Activated CD8-positive, alpha-beta memory T cell treated with anti-CD3 and anti-CD28 coated beads for 1 hour (primary cell): ENCODE data around the gene CDC7.
"Not testable (repeated sequence)": the region's sequence is repeated elsewhere in the genome, so short reads cannot be mapped to it uniquely, and the experiment has no call there.

Experiments
- DNase-seq, 2 donors: peaks; one replicate each; pipeline ENCODE4 v3.0.0-alpha.2; 2020; ENCODE audit warnings: low read depth in 1 of 2; ENCODE audit errors: extremely low read depth in 1 of 2

CDC7 gene

DNA sequence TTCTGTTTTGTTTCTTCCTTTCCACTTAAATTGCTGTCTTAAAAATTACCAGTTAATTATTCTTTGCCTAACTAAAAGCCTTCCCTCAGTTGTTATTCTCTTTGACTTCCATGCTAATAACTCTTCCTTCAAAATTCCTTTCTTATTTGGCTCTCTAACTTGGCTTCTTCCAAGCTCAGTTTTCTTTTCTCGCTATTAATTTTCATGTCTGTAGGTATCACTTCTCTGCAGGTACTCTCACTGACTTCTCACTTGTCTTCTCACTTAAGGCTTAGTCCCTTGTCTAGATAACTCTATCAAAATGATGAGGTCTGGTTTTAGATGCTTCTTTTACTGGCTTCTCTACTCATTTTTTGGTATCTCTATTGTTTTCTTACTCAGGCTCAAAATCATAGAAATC lies 10.1 kb downstream of the CDC7 start:
- DNase-seq: no peak

DNA sequence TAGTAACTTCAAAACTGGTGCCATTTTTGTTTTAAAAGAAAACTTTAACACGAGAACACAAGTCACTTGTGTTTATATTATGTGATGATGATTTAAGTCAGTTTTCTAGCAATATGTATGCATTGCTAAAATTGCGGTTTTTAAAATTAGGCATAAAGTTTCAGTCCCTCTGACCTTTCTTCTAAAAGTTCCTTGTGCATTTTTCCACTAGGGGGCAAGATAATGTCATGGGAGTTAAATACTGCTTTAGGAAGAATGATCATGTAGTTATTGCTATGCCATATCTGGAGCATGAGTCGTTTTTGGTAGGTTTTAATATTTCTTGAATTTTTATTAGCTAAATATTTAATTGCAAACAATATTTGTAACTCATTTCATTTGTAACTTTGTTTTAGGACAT lies 10.7 kb downstream of the CDC7 start:
- DNase-seq: no peak

DNA sequence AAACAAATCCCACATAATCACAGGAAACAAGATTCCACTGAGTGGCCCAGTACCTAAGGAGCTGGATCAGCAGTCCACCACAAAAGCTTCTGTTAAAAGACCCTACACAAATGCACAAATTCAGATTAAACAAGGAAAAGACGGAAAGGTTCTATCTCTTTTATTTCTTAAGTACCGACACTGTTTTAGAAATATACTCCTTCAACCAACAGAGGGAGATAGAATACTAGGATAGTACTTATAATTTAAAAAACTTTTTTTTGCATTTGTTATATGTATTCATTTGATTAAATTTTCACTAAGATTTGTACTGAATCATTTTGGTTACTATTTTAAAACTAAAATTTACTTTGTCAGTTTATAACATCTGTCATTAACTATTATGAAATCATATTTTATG lies 12.5 kb downstream of the CDC7 start:
- no peak for DNase-seq

DNA sequence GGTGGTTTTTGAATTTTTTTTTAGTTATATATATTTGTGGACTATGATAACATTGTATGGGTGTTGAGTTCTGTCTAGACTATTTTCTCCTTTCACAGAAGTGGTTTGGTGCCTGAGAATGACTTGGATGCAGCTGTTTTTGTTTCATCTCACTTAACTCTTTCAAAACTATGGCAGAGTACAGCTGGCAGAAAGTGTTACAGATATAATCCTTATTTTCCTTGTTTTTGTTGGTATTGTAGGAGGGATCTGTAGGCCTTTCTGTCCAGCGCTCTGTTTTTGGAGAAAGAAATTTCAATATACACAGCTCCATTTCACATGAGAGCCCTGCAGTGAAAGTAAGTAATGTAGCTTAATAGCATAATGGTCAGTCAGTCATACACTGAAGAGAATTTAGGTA lies 13.1 kb downstream of the CDC7 start:
- no peak for DNase-seq

DNA sequence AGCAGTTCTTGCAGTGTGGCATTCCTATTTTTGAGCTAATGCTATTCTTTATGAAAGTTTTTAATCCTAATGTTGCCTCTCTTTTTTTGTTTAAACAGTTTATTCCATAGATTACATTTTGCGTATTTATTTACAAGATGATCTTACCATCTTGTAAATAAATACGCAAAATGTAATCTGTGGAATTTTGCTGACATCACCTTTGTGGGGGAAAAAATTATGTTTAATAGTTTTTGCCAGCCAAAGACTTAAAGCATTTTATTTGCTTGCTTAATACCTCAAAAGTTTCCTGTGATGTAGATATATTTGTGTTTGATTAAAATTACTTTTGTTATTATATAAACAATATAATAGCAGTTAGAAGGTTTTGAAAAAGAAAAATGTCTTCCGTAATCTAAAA lies 15.3 kb downstream of the CDC7 start:
- DNase-seq: no peak

DNA sequence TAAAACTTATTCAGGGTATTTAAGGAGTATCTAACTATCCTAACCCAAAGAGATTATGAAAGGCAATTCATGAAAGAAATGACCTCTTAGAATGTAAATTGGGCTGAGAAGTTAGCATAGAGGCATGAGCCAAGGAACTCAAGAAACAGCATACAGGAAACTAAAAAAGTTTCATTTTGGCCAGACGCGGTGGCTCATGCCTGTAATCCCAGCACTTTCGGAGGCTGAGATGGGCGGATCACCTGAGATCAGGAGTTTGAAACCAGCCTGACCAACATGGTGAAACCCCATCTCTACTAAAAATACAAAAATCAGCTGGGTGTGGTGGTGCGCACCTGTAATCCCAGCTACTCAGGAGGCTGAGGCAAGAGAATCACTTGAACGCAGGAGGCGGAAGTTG lies 16.0 kb downstream of the CDC7 start:
- not testable (repeated sequence) for DNase-seq

DNA sequence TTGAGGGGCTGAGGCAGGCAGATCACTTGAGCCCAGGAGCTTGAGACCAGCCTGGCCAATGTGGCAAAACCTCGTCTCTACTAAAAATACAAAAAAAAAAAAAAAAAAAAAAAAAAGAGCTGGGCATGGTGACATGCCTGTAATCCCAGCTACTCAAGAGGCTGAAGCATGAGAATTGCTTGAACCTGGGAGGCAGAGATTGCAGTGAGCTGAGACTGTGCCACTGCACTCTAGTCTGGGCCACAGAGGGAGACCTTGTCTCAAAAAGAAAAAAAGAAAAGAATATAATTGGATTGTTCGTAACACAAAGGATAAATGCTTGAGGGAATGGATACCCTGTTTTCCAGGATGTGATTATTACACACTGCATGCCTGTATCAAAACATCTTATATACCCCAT lies 18.5 kb downstream of the CDC7 start:
- not testable (repeated sequence) for DNase-seq

- DNase-seq: no peak
Observed at GRCh38 chr1:91520942-91521507, 20.4 kb downstream of the CDC7 start.

DNA sequence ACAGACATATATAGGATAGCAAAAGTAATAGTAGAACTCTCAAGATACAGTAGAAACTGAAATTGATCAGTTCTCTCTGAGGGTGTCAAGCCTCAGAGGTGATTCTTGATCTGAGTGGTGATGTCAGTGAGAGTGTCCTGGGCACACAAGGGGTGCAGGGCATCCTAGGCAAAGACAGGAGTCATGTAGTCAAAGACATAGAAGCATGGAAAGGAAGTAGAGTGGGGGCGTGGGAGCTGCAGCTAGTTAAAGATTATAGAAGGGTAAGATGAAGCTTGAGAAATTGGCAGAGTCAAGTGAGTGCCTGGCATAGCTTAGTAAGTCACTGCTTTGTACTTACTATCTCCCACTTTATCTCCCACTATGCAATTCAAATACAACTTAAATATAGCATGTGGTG lies 22.8 kb downstream of the CDC7 start:
- DNase-seq: no peak

GRCh38 chr1:91526496-91526895 lies 25.8 kb downstream of the CDC7 start:
- no peak for DNase-seq

- no peak for DNase-seq
Observed at GRCh38 chr1:91527266-91527765, 26.7 kb downstream of the CDC7 start.

- DNase-seq: no peak
Observed at GRCh38 chr1:91527781-91528180, 27.1 kb downstream of the CDC7 start.

DNA sequence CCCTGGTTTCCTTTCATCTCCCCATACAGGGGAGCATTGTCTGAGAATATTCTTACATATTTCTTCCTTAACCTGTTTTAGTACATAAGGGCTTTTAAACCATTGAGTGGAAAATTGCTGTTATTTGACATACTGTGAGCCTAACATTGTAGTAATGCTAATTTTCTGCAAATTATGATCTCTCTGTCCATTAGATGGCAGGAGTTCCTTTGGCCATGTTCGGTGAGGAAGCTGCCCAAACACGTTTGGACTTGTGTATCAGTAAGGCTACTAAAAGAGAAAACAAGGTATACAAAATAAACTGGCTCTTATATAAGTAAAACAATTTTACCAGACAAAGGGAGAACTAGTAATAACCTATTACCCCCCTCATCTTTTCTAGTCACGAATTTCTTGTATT lies 29.2 kb downstream of the CDC7 start:
- DNase-seq: no peak

- no peak for DNase-seq
Observed at GRCh38 chr1:91533361-91534024, 32.8 kb downstream of the CDC7 start.

DNA sequence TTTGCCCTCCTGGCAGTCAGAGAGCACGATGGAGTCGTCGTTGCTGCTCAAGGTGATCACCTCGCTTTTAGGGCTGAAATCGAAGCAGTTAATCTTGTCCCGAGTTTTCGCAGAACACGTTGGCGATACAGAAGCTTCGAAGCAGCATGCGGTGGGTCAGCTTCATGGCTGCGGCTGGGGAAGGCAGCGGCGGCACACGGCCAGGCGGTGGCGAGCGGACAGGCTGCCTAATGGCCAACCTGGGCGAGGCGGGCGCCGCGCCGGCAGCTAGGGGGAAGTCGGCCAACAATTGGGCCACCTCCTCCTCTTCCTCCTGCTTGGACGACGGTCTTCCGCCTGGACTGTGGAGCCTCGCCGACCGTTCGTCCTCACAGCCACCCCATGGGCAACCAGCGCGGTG lies 34.8 kb downstream of the CDC7 start:
- no peak for DNase-seq

DNA sequence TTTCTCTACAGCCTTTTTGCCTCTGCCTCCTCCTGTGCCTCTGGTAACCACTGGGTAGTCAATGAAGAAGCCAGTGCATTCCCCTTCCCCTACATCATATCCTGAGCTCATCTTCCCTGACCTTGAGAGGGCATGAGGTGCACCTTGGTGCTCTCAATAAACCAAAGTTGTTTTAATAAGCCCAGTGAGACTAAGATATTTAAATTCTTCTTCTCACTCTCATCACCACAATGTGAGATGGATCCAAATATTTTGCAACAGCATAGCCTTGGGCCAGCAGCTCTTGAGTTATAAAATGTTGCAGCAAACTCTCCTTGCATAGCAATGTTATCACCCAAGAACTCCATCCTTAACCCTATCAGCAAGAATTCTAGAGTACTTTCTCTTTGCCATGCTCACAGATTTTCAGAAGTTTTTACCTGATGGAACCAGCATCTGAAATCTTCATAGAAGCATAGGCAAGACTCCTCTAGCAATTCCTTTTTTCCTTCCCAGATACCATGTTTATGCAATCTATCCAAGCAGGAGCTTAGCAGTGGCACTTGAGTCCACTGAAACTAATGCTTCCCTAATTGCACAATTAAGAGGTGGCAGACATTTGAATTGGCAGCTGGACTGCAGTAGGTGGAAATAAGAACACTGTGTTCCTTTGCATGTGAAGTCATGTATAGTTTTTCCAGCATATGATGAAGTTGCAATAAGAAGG lies 36.8 kb downstream of the CDC7 start:
- DNase-seq: no peak

DNA sequence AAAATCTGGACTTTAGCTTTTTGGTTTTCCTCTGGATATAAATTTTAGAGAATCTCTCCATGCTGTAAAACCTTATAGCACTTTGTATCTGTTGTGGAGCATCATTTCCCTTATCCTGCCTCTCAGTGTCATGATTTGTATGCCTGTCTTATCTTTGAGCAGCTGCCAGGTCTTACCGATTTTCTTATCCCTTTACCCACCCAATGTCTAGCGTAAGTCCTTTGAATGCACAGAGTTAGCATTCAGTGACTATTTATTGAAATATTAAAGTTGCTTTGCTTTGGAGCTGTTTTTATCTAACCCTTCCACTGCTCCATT lies 37.3 kb downstream of the CDC7 start:
- no peak for DNase-seq

DNA sequence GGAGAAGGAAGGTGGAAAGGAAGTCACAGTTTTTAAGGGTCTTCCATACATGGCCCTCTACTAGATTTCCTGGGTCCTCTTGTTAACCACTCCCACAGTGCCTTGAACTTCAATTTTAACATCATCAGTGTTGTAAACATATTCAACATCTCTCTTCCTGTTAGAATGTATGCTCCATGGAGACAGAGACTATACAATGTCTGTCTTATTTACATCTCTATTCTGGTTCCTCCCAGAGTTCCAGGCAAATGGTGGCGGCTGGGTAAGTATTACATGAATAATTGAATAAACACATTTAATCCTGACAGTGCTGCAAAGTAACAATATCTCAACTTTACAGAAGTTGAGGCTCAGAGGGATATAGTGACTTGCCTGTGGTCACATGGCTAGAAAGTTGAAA lies 40.3 kb downstream of the CDC7 start:
- no peak for DNase-seq

DNA sequence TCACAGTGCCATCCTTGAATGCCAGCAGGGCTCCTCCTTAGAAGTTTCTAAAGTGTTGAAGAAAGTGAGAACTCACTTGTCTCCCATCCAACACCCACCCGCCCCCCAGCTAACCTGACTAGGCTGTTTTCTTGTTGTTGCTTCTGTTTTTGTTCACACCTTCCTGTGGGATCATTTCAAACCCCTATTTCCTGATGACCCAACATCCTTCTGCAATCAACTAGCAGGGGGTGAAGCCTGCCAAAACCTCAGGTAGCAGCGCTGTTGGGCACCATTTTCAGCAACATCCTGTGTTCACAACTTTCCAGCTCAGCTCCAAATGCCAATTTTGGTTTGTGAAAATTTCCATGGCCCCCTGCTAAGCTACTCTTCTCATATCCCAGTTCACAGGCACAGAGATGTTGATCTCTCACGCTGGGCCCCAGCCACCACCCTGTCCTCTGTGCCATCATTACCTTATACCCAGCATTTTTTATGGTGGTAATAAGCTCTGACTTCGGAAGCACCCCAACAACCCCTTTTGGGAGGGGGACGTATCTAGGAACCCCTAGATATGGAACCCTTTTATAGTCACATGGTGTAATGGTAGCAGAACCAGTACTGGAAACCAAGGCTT lies 41.4 kb downstream of the CDC7 start:
- no peak for DNase-seq

DNA sequence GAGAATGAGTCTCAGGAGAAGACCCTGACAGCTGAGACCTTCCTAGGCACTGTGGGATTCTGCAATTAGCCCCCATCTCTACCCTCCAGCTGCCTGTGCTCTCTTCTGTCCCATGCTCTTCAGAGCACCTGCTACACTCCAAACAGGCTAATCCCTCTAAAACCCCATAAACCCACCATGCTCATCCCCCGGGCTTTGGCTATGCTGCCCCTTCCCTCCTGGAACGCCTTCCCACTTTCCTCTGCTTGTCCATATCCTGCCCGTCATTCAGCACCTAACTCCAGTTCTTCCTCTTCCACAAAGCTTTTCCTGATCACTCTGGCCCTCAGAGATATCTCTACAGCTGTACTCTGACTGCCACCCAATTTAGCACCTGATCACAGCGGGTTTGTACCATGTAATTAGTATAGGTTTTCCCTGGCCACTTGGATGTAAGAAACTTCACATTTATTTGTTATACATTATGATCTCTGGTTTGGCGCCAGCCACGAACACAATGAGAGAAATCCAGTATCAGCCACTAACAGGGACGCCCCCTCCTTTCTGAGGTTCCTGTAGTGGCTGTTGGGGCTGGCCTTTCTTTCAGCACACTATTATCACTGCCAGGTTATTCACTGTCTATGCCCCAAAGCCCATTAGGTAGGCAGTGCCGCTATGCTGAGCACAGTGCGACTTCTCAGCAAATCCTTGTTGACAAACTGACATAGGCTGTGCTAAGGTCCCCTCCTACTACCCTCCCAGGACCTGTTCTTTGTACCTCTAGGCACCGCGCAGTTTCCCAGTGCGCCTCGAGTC lies 45.1 kb downstream of the CDC7 start:
- no peak for DNase-seq

DNA sequence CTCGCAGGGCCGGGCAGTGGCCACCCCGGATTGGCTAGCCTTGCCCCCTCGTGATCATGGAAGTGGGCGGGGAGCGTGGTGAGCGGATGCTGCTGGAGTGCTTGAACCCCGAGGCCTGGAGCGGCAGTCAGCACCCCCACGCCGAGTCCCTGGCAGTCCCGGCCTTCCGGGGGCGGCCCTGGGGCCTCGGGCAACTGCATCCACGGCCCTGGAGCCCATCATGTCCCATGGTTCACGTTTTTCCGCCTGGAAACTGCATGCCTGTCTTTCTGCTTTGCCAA lies 45.6 kb downstream of the CDC7 start:
- DNase-seq: no peak

DNA sequence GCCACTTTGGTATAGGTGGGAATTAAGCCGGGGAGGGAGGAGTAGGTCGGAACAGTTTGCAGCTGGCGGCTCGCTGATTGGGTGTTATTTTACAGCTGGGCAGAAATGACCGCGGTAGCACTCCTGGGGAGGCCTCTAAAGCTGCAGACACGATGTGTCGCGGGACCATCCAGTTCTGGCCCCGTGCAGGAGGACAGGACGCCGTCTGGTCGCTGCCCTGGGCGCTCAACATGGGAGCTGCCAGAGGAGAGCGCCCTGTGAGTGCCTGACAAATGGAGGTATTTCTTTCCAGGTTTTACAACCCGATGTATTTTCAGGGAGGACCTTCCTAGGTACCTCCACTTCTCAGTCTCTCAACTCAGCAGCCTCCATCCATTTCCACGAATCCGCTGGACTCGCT lies 46.2 kb downstream of the CDC7 start:
- DNase-seq: no peak
